HepG2 (cell line): ENCODE measurements around the gene CCN6. TPM values are rescaled to one million over a fixed set of nuclear protein-coding genes. Genes with fewer than 3 reads are reported as not detected.

Source experiments
- ATAC-seq: fragments of 200-7000 bp; cut with Tn5 transposase; 3 replicates; pipeline ENCODE4 v1.9.1; 2020; ENCODE audit warnings: mild to moderate bottlenecking, moderate library complexity
- BruUV-seq: library from RNA; stranded (reverse); fragments of 400-500 nt; replicated peaks from 2 replicates; lab custom pipeline; 2021; lab: Mats Ljungman, UMichigan
- CTCF ChIA-PET: fragments of 300-600 bp; formaldehyde crosslinking; extraction: SDS; loops from one replicate; lab custom pipeline; 2021; ENCODE audit warnings: low total read pairs, inconsistent platforms, low intra/inter-chr PET ratio; lab: Yijun Ruan, JAX
- POLR2A ChIA-PET: fragments of 350-600 bp; sonication (Branson Sonifier 250); formaldehyde crosslinking; loops from one replicate; lab custom pipeline; 2020; ENCODE audit warnings: antibody characterized with exemption, inconsistent platforms; lab: Yijun Ruan, JAX
- DNase-seq: peaks from one replicate; pipeline ENCODE4 v3.0.0-alpha.2; 2015; ENCODE audit warnings: low spot score
- FAIRE-seq: peaks from 3 replicates; lab custom pipeline; 2011; peaks lifted over from hg19 to GRCh38; lab: Jason Lieb, UNC
- H2AFZ ChIP-seq: one replicate; pipeline ENCODE4 v1.6.1; 2011; ENCODE audit warnings: low read length, inconsistent platforms
- H3K27ac ChIP-seq: fragments of 300-600 bp; 3 replicates; pipeline ENCODE4 v1.8.0; 2011; ENCODE audit warnings: mixed run types, mild to moderate bottlenecking, mixed read lengths, low read length, inconsistent platforms; ENCODE audit not compliant: insufficient read depth; ENCODE audit errors: extremely low read length
- H3K27me3 ChIP-seq, 2 experiments: fragments of 200-600 bp in 1 of 2; 2 replicates in 1 of 2; 3 replicates in 1 of 2; pipeline versions ENCODE4 v1.6.0 to v1.8.0; 2011; ENCODE audit warnings: low read length in 2 of 2, mild to moderate bottlenecking in 2 of 2, moderate library complexity in 2 of 2, inconsistent platforms in 1 of 2; ENCODE audit not compliant: insufficient read depth in 2 of 2, control insufficient read depth in 1 of 2
- H3K36me3 ChIP-seq, 2 experiments: fragments of 200-600 bp in 1 of 2; replicated peaks in 1 of 2; 2 replicates in 1 of 2; 3 replicates in 1 of 2; pipeline versions ENCODE4 v1.5.1 to v1.8.0; 2011; ENCODE audit warnings: low read length in 2 of 2, inconsistent platforms in 1 of 2; ENCODE audit not compliant: insufficient read depth in 2 of 2, control insufficient read depth in 1 of 2
- H3K4me1 ChIP-seq: 2 replicates; pipeline ENCODE4 v1.5.1; 2012; ENCODE audit warnings: low read length, inconsistent platforms; ENCODE audit not compliant: insufficient read depth
- H3K4me2 ChIP-seq: 2 replicates; pipeline ENCODE4 v1.6.0; 2011; ENCODE audit warnings: low read depth, low read length, inconsistent platforms
- H3K4me3 ChIP-seq, 3 experiments: fragments of 200-600 bp in 1 of 3; sonication (generic), shearing (Covaris generic) in 1 of 3; replicated peaks in 1 of 3; 2 replicates each; pipeline ENCODE4 v1.5.1; 2011 to 2016; ENCODE audit warnings: low read length in 3 of 3, inconsistent platforms in 2 of 3, low read depth in 2 of 3, mild to moderate bottlenecking in 2 of 3, control low read depth in 1 of 3, mixed read lengths in 1 of 3; ENCODE audit not compliant: insufficient read depth in 1 of 3
- H3K79me2 ChIP-seq: one replicate; pipeline ENCODE4 v1.6.1; 2011; ENCODE audit warnings: low read length, inconsistent platforms; ENCODE audit not compliant: insufficient read depth
- H3K9ac ChIP-seq: 2 replicates; pipeline ENCODE4 v1.6.0; 2011; ENCODE audit warnings: mild to moderate bottlenecking, low read depth, low read length, inconsistent platforms; ENCODE audit not compliant: insufficient read depth
- H3K9me3 ChIP-seq: 2 replicates; pipeline ENCODE4 v1.5.1; 2012; ENCODE audit warnings: mild to moderate bottlenecking, low read length
- H4K20me1 ChIP-seq: 2 replicates; pipeline ENCODE4 v1.6.0; 2011; ENCODE audit warnings: inconsistent platforms, mild to moderate bottlenecking, low read length, moderate library complexity; ENCODE audit not compliant: insufficient read depth
- HDAC2 ChIP-seq: sonication (generic); formaldehyde crosslinking; IDR thresholded peaks from 2 replicates; pipeline ENCODE4 v1.4.0; 2020; ENCODE audit warnings: missing genetic modification reagents
- HMGA1 ChIP-seq: sonication (generic); formaldehyde crosslinking; conservative IDR thresholded peaks from 2 replicates; pipeline ENCODE4 v1.4.0; 2020; ENCODE audit warnings: missing genetic modification reagents
- IRF2 ChIP-seq: IDR thresholded peaks from 2 replicates; pipeline ENCODE4 v1.6.1; 2018; ENCODE audit warnings: missing genetic modification reagents, missing compliant biosample characterization
- NBN ChIP-seq: fragments of 450-650 bp; conservative IDR thresholded peaks from 2 replicates; pipeline ENCODE4 v1.6.1; 2017
- ZNF780A ChIP-seq: sonication (generic); formaldehyde crosslinking; IDR thresholded peaks from 2 replicates; pipeline ENCODE4 v1.8.0; 2022; ENCODE audit warnings: mild to moderate bottlenecking, missing genetic modification reagents, moderate library complexity
- in situ Hi-C: cut with HindIII; loops from 2 replicates; pipeline ENCODE4 v1.10.0; 2017; ENCODE audit warnings: low pct_unique_long_range_greater_than_20kb; ENCODE audit not compliant: extremely low pct_ligation_motif_present
- intact Hi-C: fragments of 100-400 bp; cut with micrococcal nuclease; formaldehyde crosslinking; loops from one replicate; pipeline ENCODE4 v1.10.0; 2022; ENCODE audit not compliant: unreplicated experiment
- polyA plus RNA-seq, 8 experiments: library from polyadenylated mRNA; depleted of rRNA in 3 of 8; stranded (reverse) in 7 of 8; unstranded in 1 of 8; fragments of >200 nt; fragmentation: Illumina TruSeq in 4 of 8; extraction: Trizol in 4 of 8; gene quantifications; 2 replicates each; pipeline versions ENCODE4 v1.2.1 to v1.2.3, GENCODE V29; 2011 to 2016; ENCODE audit warnings: low read depth in 4 of 8, missing spikeins in 1 of 8, mixed read lengths in 1 of 8; ENCODE audit not compliant: insufficient read depth in 1 of 8
- total RNA-seq, 5 experiments: library from RNA; depleted of rRNA; stranded (reverse); fragments of >200 nt; fragmentation: Illumina TruSeq; extraction: Trizol; gene quantifications; 2 replicates each; pipeline ENCODE4 v1.2.3, GENCODE V29; 2016; ENCODE audit warnings: low read depth in 1 of 5
- TF ChIP-seq, protein P1 (sequence below): sonication (generic); formaldehyde crosslinking; IDR thresholded peaks from 2 replicates; pipeline ENCODE4 v1.4.0; 2020; ENCODE audit warnings: mild to moderate bottlenecking, missing genetic modification reagents
- TF ChIP-seq, protein P2 (sequence below): sonication (generic); formaldehyde crosslinking; IDR thresholded peaks from 2 replicates; pipeline ENCODE4 v1.8.0; 2022; ENCODE audit warnings: mild to moderate bottlenecking, missing genetic modification reagents, moderate library complexity

The CCN6 gene
- total and polyA plus RNA-seq, 2 of the 13 experiments (the other 11 are each of a cell fraction or from before 2014, with no cell fraction given): not detected

DNA sequence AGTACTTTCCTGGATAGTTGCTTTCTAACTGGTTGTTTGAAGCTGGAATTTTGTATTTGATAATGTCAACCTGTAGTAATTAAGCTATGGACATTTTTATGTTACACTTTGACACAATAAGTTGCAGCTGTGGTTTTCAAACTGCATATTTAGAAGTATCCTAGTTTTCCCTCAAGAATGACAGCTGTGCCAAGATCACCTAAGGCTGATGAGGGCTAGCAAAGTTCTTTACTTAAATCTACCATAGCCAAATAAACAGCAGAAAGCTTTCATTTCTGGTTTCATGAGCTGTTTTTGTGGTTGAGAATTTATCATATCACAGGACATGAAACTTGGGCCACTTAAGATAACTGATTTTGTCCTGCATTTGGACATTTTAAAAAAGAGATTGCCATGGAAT, 64.1 kb downstream of the CCN6 start:
- H3K4me2 ChIP-seq: no peak overlapping the region
- H4K20me1 ChIP-seq: no peaks in the 10 kb centered on the region
- no peak overlapping the region for H3K27ac ChIP-seq
- no peak overlapping the region for H3K4me3 ChIP-seq
- TF ChIP-seq HDAC2 (CRISPR knock-in tag): no peak
- TF ChIP-seq, protein P1, sequence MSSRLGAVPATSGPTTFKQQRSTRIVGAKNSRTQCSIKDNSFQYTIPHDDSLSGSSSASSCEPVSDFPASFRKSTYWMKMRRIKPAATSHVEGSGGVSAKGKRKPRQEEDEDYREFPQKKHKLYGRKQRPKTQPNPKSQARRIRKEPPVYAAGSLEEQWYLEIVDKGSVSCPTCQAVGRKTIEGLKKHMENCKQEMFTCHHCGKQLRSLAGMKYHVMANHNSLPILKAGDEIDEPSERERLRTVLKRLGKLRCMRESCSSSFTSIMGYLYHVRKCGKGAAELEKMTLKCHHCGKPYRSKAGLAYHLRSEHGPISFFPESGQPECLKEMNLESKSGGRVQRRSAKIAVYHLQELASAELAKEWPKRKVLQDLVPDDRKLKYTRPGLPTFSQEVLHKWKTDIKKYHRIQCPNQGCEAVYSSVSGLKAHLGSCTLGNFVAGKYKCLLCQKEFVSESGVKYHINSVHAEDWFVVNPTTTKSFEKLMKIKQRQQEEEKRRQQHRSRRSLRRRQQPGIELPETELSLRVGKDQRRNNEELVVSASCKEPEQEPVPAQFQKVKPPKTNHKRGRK: no peak
- TF ChIP-seq NBN: no peak
- TF ChIP-seq ZNF780A: no peak
- TF ChIP-seq, protein P2, sequence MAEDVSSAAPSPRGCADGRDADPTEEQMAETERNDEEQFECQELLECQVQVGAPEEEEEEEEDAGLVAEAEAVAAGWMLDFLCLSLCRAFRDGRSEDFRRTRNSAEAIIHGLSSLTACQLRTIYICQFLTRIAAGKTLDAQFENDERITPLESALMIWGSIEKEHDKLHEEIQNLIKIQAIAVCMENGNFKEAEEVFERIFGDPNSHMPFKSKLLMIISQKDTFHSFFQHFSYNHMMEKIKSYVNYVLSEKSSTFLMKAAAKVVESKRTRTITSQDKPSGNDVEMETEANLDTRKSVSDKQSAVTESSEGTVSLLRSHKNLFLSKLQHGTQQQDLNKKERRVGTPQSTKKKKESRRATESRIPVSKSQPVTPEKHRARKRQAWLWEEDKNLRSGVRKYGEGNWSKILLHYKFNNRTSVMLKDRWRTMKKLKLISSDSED (CRISPR knock-in tag): no peak
- no peak for TF ChIP-seq HMGA1 (CRISPR knock-in tag)
- no peak for TF ChIP-seq IRF2 (CRISPR knock-in tag)
- H3K79me2 ChIP-seq: no peaks in the 10 kb centered on the region
- ATAC-seq: no peak
- in situ Hi-C loops (no loop called here), intact Hi-C loops (no loop called here)
- CTCF ChIA-PET: no interaction called here
- H3K9me3 ChIP-seq: no peaks in the 10 kb centered on the region
- H2AFZ ChIP-seq: no peak overlapping the region
- POLR2A ChIA-PET: no interaction called here
- H3K4me1 ChIP-seq: no peaks in the 10 kb centered on the region
- no peaks in the 10 kb centered on the region for H3K27me3 ChIP-seq
- no peak overlapping the region for H3K9ac ChIP-seq
- DNase-seq: no peak
- BruUV-seq: no TSS peak
- H3K36me3 ChIP-seq: no peaks in the 10 kb centered on the region
- no peak for FAIRE-seq

Other genes starting within 250 kb of the CCN6 start
- 14.6 and 15.5 TPM in 2 replicates for gene FYN, start 180.7 kb upstream of the CCN6 start, total RNA-seq (2016; rRNA removed; fragmentation: Illumina TruSeq; extraction: Trizol)
- gene FYN, start 180.7 kb upstream of the CCN6 start, polyA plus RNA-seq (2011; rRNA removed): 22.6 and 24.6 TPM in 2 replicates
- 20.8 and 22.6 TPM in 2 replicates for gene TUBE1, start 33.4 kb downstream of the CCN6 start, total RNA-seq (2016; rRNA removed; fragmentation: Illumina TruSeq; extraction: Trizol)
- 17.1 and 17.3 TPM in 2 replicates for gene TUBE1, start 33.4 kb downstream of the CCN6 start, polyA plus RNA-seq (2011; rRNA removed)
- 19.5 and 23.7 TPM in 2 replicates for gene FAM229B, start 33.5 kb downstream of the CCN6 start, total RNA-seq (2016; rRNA removed; fragmentation: Illumina TruSeq; extraction: Trizol)
- gene FAM229B, start 33.5 kb downstream of the CCN6 start, polyA plus RNA-seq (2011; rRNA removed): 8.8 and 11.3 TPM in 2 replicates
- gene LAMA4, start 200.5 kb downstream of the CCN6 start, total RNA-seq (2016; rRNA removed; fragmentation: Illumina TruSeq; extraction: Trizol): not detected in 2 replicates
- gene LAMA4, start 200.5 kb downstream of the CCN6 start, polyA plus RNA-seq (2011; rRNA removed): not detected in 2 replicates